Measurements from ENCODE around the gene DCUN1D2.

DCUN1D2 gene

GRCh38 chr13:113417008-113417751 lies 73.3 kb downstream of the DCUN1D2 start:
- TF ChIP-seq CTCF (IDR thresholded peaks at IDR 0.05; ENCODE audit: insufficient read depth, missing control alignments): no peak
- no peak for FAIRE-seq

GRCh38 chr13:113415825-113416224 lies 74.7 kb downstream of the DCUN1D2 start:
- TF ChIP-seq CTCF (IDR thresholded peaks at IDR 0.05; ENCODE audit: insufficient read depth, missing control alignments): no peak
- FAIRE-seq: no peak
- no peak for DNase-seq (ENCODE audit: insufficient read length, low spot score)

More at GRCh38 chr13:113417008-113417751, 73.3 kb downstream of the DCUN1D2 start:
- no peak for DNase-seq (ENCODE audit: insufficient read length, low spot score)

GRCh38 chr13:113415032-113415431 lies 75.5 kb downstream of the DCUN1D2 start:
- no peak for TF ChIP-seq CTCF (IDR thresholded peaks at IDR 0.05; ENCODE audit: insufficient read depth, missing control alignments)
- FAIRE-seq (no peak), DNase-seq (ENCODE audit: insufficient read length, low spot score) (no peak)

GRCh38 chr13:113414335-113414734 lies 76.2 kb downstream of the DCUN1D2 start:
- FAIRE-seq (no peak), DNase-seq (ENCODE audit: insufficient read length, low spot score) (no peak)
- no peak for TF ChIP-seq CTCF (IDR thresholded peaks at IDR 0.05; ENCODE audit: insufficient read depth, missing control alignments)

- TF ChIP-seq CTCF (IDR thresholded peaks at IDR 0.05; ENCODE audit: insufficient read depth, missing control alignments): no peak
- FAIRE-seq (no peak), DNase-seq (ENCODE audit: insufficient read length, low spot score) (no peak)
Observed at GRCh38 chr13:113413898-113414282, 76.6 kb downstream of the DCUN1D2 start.

GRCh38 chr13:113413178-113413897 lies 77.2 kb downstream of the DCUN1D2 start:
- TF ChIP-seq CTCF (IDR thresholded peaks at IDR 0.05; ENCODE audit: insufficient read depth, missing control alignments): no peak
- DNase-seq (ENCODE audit: insufficient read length, low spot score): no peak
- FAIRE-seq: no peak

GRCh38 chr13:113412440-113412839 lies 78.1 kb downstream of the DCUN1D2 start:
- FAIRE-seq (no peak), DNase-seq (ENCODE audit: insufficient read length, low spot score) (no peak)
- no peak for TF ChIP-seq CTCF (IDR thresholded peaks at IDR 0.05; ENCODE audit: insufficient read depth, missing control alignments)
